Subcutaneous abdominal adipose tissue (tissue), 5 donors: Measurements from ENCODE around the gene FAM110A.
"Not testable (repeated sequence)": the region's sequence is repeated elsewhere in the genome, so short reads cannot be mapped to it uniquely, and the experiment has no call there.

ENCODE experiments used
- H3K27ac ChIP-seq: one replicate; pipeline ENCODE4 v1.7.0; 2013; ENCODE audit warnings: low read depth, mild to moderate bottlenecking, inconsistent platforms, low read length, moderate library complexity
- H3K27me3 ChIP-seq, 5 donors: one replicate each; pipeline ENCODE4 v1.7.0; 2013; ENCODE audit warnings: low read length in 5 of 5, inconsistent platforms in 1 of 5; ENCODE audit not compliant: control insufficient read depth in 5 of 5, insufficient read depth in 4 of 5
- H3K36me3 ChIP-seq, 5 donors: one replicate each; pipeline ENCODE4 v1.7.0; 2013; ENCODE audit warnings: low read length in 5 of 5; ENCODE audit not compliant: control insufficient read depth in 5 of 5, insufficient read depth in 5 of 5
- H3K4me1 ChIP-seq, 5 donors: one replicate each; pipeline ENCODE4 v1.7.0; 2013; ENCODE audit warnings: low read length in 5 of 5, mild to moderate bottlenecking in 3 of 5, moderate library complexity in 1 of 5; ENCODE audit not compliant: control insufficient read depth in 5 of 5, insufficient read depth in 5 of 5
- H3K4me3 ChIP-seq, 5 donors: one replicate each; pipeline ENCODE4 v1.7.0; 2013; ENCODE audit warnings: low read length in 5 of 5, low read depth in 1 of 5
- H3K9ac ChIP-seq, 5 donors: one replicate each; pipeline ENCODE4 v1.7.0; 2013; ENCODE audit warnings: low read length in 5 of 5, mild to moderate bottlenecking in 4 of 5, moderate library complexity in 3 of 5
- H3K9me3 ChIP-seq, 5 donors: one replicate each; pipeline ENCODE4 v1.7.0; 2013; ENCODE audit warnings: low read length in 5 of 5; ENCODE audit not compliant: control insufficient read depth in 5 of 5
- donor health status: healthy.
- donor health status: healthy.
- donor health status: healthy.
- donor health status: healthy.
- donor health status: healthy.

The FAM110A gene

DNA sequence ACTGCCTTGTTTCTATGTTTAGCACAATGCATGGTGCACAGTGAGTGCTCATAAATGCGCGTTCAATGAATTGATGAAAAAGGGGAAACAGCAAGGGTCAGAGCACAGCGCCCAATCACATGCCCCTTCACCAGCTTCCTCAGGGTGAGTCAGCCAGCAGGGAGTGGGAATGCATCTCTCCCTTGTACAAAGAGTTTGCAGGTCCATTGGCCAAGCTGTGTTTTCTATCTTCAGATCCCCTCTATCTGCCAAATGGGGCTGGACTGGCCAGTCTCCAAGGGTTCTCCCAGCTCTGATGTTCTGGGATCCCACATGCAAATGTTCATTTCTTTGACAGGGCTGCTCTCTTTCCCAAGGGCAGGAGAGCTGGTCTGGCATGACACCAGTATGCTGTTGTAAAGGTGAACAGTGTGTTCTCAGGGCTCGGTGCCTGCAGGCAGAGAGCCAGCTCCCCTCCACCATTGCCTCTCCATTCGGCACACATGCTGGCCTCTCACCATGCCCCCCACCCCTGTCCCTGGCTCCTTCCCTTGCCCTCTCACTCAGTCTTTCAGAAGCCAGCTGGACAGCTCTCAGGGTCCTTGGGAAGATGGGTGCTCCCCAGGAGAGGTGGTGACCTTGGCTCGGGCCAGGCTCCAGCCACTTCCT, 57.7 kb downstream of the FAM110A start:
- H3K4me3 ChIP-seq, result peak overlapping the region in 1 of 5 donors; percentile 24
- no peak overlapping the region for H3K27ac ChIP-seq
- H3K36me3 ChIP-seq, result no peaks in the 10 kb centered on the region
- H3K9me3 ChIP-seq, result no peaks in the 10 kb centered on the region
- H3K9ac ChIP-seq, result no peak overlapping the region
- peaks cover 0 to 3% (median 0%) of the 10 kb centered on the region in 5 donors for H3K27me3 ChIP-seq
- peaks cover 3 to 21% (median 19%) of the 10 kb centered on the region in 5 donors for H3K4me1 ChIP-seq

DNA sequence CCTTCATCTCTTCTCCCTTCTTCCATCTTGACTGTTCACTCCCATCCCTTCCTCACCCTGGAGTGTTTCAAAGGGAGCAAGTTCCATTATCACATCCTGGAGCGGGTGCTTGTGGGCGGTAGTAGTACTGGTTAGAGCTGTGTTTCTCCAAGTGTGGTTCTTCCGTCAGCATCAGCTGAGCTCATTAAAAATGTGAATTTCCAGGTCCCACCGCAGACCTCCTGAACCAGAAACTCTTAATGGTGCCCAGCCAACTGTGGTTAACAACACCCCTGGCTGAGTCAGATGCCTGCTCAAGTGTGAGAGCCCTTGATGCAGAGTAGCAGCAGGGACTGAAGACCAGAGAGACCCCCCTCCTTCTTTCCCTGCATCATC, 58.2 kb downstream of the FAM110A start:
- peaks cover 0 to 3% (median 0%) of the 10 kb centered on the region in 5 donors for H3K27me3 ChIP-seq
- no peak overlapping the region for H3K27ac ChIP-seq
- no peaks in the 10 kb centered on the region for H3K9me3 ChIP-seq
- H3K4me3 ChIP-seq, result peak overlapping the region in 1 of 5 donors; percentile 24
- H3K4me1 ChIP-seq, result peaks cover 3 to 21% (median 19%) of the 10 kb centered on the region in 5 donors
- no peak overlapping the region for H3K9ac ChIP-seq
- no peaks in the 10 kb centered on the region for H3K36me3 ChIP-seq

DNA sequence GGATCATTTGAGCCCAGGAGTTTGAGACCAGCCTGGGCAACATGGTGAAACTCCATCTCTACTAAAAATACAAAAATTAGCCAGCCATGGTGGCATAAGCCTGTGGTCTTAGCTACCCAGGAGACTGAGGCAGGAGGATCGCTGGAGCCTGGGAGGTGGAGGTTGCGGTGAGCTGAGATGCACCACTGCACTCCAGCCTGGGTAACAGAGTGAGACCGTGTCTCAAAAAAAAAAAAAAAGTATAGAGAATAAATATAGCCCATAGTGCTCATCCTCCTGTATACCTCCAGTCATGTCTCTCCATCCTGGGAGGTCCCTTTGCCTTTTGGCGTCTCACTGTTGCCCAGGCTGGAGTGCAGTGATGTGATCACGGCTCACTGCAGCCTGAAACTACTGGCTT, 58.9 kb downstream of the FAM110A start:
- not testable (repeated sequence) for H3K27ac ChIP-seq, H3K9ac ChIP-seq, H3K9me3 ChIP-seq, H3K27me3 ChIP-seq, H3K4me3 ChIP-seq, H3K36me3 ChIP-seq
- H3K4me1 ChIP-seq, result peaks cover 3 to 21% (median 19%) of the 10 kb centered on the region in 5 donors
